Naive thymus-derived CD4-positive, alpha-beta T cell (primary cell): Measurements from ENCODE around the gene CLCNKB. TPM values are rescaled to one million over a fixed set of nuclear protein-coding genes. Genes with fewer than 3 reads are reported as not detected.
"Not testable (repeated sequence)": the region's sequence is repeated elsewhere in the genome, so short reads cannot be mapped to it uniquely, and the experiment has no call there.

ENCODE experiments used
- ATAC-seq: fragments of 150-1000 bp; cut with Tn5 transposase; 2 replicates; pipeline ENCODE4 v1.10.0; 2021; ENCODE audit warnings: mild to moderate bottlenecking, moderate library complexity
- CTCF ChIA-PET: fragments of 350-600 bp; sonication (Branson Sonifier 250); formaldehyde crosslinking; loops from one replicate; lab custom pipeline; 2021; ENCODE audit warnings: antibody characterized with exemption; lab: Charles Lee
- POLR2A ChIA-PET: fragments of 350-600 bp; sonication (Branson Sonifier 250); formaldehyde crosslinking; loops from one replicate; lab custom pipeline; 2021; ENCODE audit warnings: antibody characterized with exemption, inconsistent platforms; lab: Charles Lee
- DNase-seq, 9 donors: peaks; one replicate each; pipeline versions ENCODE4 v3.0.0 to v3.0.0-alpha.2; 2020 to 2022; ENCODE audit warnings: mixed read lengths in 1 of 9
- H3K27ac ChIP-seq: one replicate; pipeline ENCODE4 v1.7.0; 2013; ENCODE audit warnings: mild to moderate bottlenecking, low read depth, low read length, moderate library complexity
- H3K27me3 ChIP-seq, 2 donors: one replicate each; pipeline ENCODE4 v1.7.0; 2013; ENCODE audit warnings: low read length in 2 of 2, mild to moderate bottlenecking in 2 of 2, moderate library complexity in 2 of 2; ENCODE audit not compliant: control insufficient read depth in 2 of 2, insufficient read depth in 2 of 2
- H3K36me3 ChIP-seq, 3 experiments: 1 replicate in 2 of 3; 2 replicates in 1 of 3; pipeline ENCODE4 v1.7.0; 2013; ENCODE audit warnings: low read length in 3 of 3, mild to moderate bottlenecking in 3 of 3, moderate library complexity in 1 of 3; ENCODE audit not compliant: insufficient read depth in 3 of 3, control insufficient read depth in 2 of 3
- H3K4me1 ChIP-seq, 2 donors: one replicate each; pipeline ENCODE4 v1.7.0; 2013; ENCODE audit warnings: low read length in 2 of 2, mild to moderate bottlenecking in 2 of 2, moderate library complexity in 1 of 2; ENCODE audit not compliant: control insufficient read depth in 2 of 2, insufficient read depth in 2 of 2
- H3K4me3 ChIP-seq: 2 replicates; pipeline ENCODE4 v1.7.0; 2013; ENCODE audit warnings: mild to moderate bottlenecking, low read length
- H3K9me3 ChIP-seq, 3 experiments: 1 replicate in 2 of 3; 2 replicates in 1 of 3; pipeline ENCODE4 v1.7.0; 2013; ENCODE audit warnings: low read length in 3 of 3; ENCODE audit not compliant: control insufficient read depth in 2 of 3
- H3K27ac Mint-ChIP-seq, 9 donors: one replicate each; pipeline ENCODE4 v1.8.0; 2020 to 2022; ENCODE audit warnings: mixed read lengths in 9 of 9, mild to moderate bottlenecking in 8 of 9, moderate library complexity in 5 of 9, inconsistent platforms in 2 of 9
- H3K27me3 Mint-ChIP-seq, 5 donors: one replicate each; pipeline ENCODE4 v1.8.0; 2021 to 2022; ENCODE audit warnings: mixed read lengths in 5 of 5, mild to moderate bottlenecking in 1 of 5
- H3K36me3 Mint-ChIP-seq, 5 donors: one replicate each; pipeline ENCODE4 v1.8.0; 2020 to 2022; ENCODE audit warnings: mixed read lengths in 5 of 5, mild to moderate bottlenecking in 3 of 5, inconsistent platforms in 1 of 5
- H3K4me1 Mint-ChIP-seq, 7 donors: one replicate each; pipeline ENCODE4 v1.8.0; 2020 to 2022; ENCODE audit warnings: mixed read lengths in 7 of 7, mild to moderate bottlenecking in 3 of 7, inconsistent platforms in 1 of 7
- H3K4me3 Mint-ChIP-seq, 10 donors: one replicate each; pipeline ENCODE4 v1.8.0; 2020 to 2022; ENCODE audit warnings: mild to moderate bottlenecking in 10 of 10, mixed read lengths in 10 of 10, moderate library complexity in 6 of 10, inconsistent platforms in 2 of 10
- H3K9me3 Mint-ChIP-seq, 11 donors: one replicate each; pipeline ENCODE4 v1.8.0; 2020 to 2022; ENCODE audit warnings: mixed read lengths in 11 of 11, mild to moderate bottlenecking in 4 of 11, inconsistent platforms in 1 of 11, moderate library complexity in 1 of 11
- intact Hi-C, 2 donors: fragments of 100-400 bp; cut with micrococcal nuclease; formaldehyde crosslinking; loops; one replicate each; pipeline ENCODE4 v1.15.1; 2023
- polyA plus RNA-seq, 2 donors: library from polyadenylated mRNA; unstranded; fragments of 300-500 nt; fragmentation: Illumina TruSeq; gene quantifications; one replicate each; pipeline ENCODE4 v1.2.3, GENCODE V29; 2021
- total RNA-seq, 6 experiments: library from RNA in 5 of 6; stranded (reverse) in 5 of 6; gene quantifications; 1 replicate in 5 of 6; 2 replicates in 1 of 6; pipeline ENCODE4 v1.2.3 and lab custom pipeline; 2021 to 2026

Gene CLCNKB
- total and polyA plus RNA-seq, 7 experiments from 2014 or later: not detected

- H3K9me3 Mint-ChIP-seq, CTCF ChIA-PET, H3K36me3 ChIP-seq, H3K9me3 ChIP-seq, ATAC-seq, H3K4me3 Mint-ChIP-seq, H3K4me3 ChIP-seq, H3K27ac ChIP-seq, H3K27me3 ChIP-seq, DNase-seq, POLR2A ChIA-PET, H3K36me3 Mint-ChIP-seq, H3K4me1 ChIP-seq, intact Hi-C loops: not testable (repeated sequence)
- H3K27ac Mint-ChIP-seq: peak overlapping the region in 1 of 9 donors; percentile 12
- H3K27me3 Mint-ChIP-seq: peaks cover 0 to 23% (median 8%) of the 10 kb centered on the region in 5 donors
- peaks cover 6 to 28% (median 9%) of the 10 kb centered on the region in 7 donors for H3K4me1 Mint-ChIP-seq
Measured at GRCh38 chr1:16062687-16063075, 19.1 kb downstream of the CLCNKB start.

- Mint-ChIP-seq H3K4me1 (peaks cover 6 to 30% (median 9%) of the 10 kb centered on the region in 7 donors), H3K27ac (peak overlapping the region in 1 of 9 donors; percentile 67), H3K9me3 (no peaks in the 10 kb centered on the region), H3K4me3 (peak overlapping the region in 1 of 10 donors; percentile 76), H3K36me3 (no peaks in the 10 kb centered on the region), H3K27me3 (peaks cover 0 to 24% (median 8%) of the 10 kb centered on the region in 5 donors)
- Histone ChIP-seq H3K4me1 (peaks cover 0 to 4% of the 10 kb centered on the region in 2 donors), H3K36me3 (no peaks in the 10 kb centered on the region), H3K27ac (no peak overlapping the region), H3K9me3 (no peaks in the 10 kb centered on the region), H3K4me3 (no peak overlapping the region), H3K27me3 (no peaks in the 10 kb centered on the region)
- ChIA-PET CTCF (no interaction called here), POLR2A (no interaction called here)
- intact Hi-C loops: no loop called here
- ATAC-seq (no peak), DNase-seq (no peak)
Measured at GRCh38 chr1:16063226-16063829, 19.7 kb downstream of the CLCNKB start.

GRCh38 chr1:16063921-16064320, 20.3 kb downstream of the CLCNKB start:
- intact Hi-C loops: no loop called here
- H3K36me3 Mint-ChIP-seq: no peaks in the 10 kb centered on the region
- ATAC-seq: no peak
- ChIA-PET POLR2A (no interaction called here), CTCF (no interaction called here)
- Histone ChIP-seq H3K36me3 (no peaks in the 10 kb centered on the region), H3K4me1 (peaks cover 0 to 4% of the 10 kb centered on the region in 2 donors), H3K27ac (no peak overlapping the region), H3K27me3 (no peaks in the 10 kb centered on the region), H3K4me3 (no peak overlapping the region), H3K9me3 (no peaks in the 10 kb centered on the region)
- peaks cover 6 to 34% (median 9%) of the 10 kb centered on the region in 7 donors for H3K4me1 Mint-ChIP-seq
- DNase-seq: no peak
- H3K27ac Mint-ChIP-seq: peak overlapping the region in 1 of 9 donors; percentile 39
- H3K4me3 Mint-ChIP-seq: peak overlapping the region in 1 of 10 donors; percentile 76
- H3K9me3 Mint-ChIP-seq: no peaks in the 10 kb centered on the region
- H3K27me3 Mint-ChIP-seq: peaks cover 0 to 24% (median 8%) of the 10 kb centered on the region in 5 donors

GRCh38 chr1:16064536-16065268, 21.1 kb downstream of the CLCNKB start:
- Histone ChIP-seq H3K4me1 (peaks cover 0 to 4% of the 10 kb centered on the region in 2 donors), H3K9me3 (no peaks in the 10 kb centered on the region), H3K4me3 (no peak overlapping the region), H3K36me3 (no peaks in the 10 kb centered on the region), H3K27ac (no peak overlapping the region), H3K27me3 (no peaks in the 10 kb centered on the region)
- ChIA-PET POLR2A (no interaction called here), CTCF (no interaction called here)
- Mint-ChIP-seq H3K4me1 (peaks cover 6 to 36% (median 9%) of the 10 kb centered on the region in 7 donors), H3K9me3 (no peaks in the 10 kb centered on the region), H3K27me3 (peaks cover 0 to 24% (median 8%) of the 10 kb centered on the region in 5 donors), H3K36me3 (no peaks in the 10 kb centered on the region), H3K27ac (peak overlapping the region in 2 of 9 donors; percentile 34 to 83), H3K4me3 (peak overlapping the region in 1 of 10 donors; percentile 76)
- no peak for DNase-seq
- ATAC-seq: no peak
- intact Hi-C loops: no loop called here

- H3K36me3 ChIP-seq: no peaks in the 10 kb centered on the region
- Mint-ChIP-seq H3K9me3 (no peaks in the 10 kb centered on the region), H3K27ac (peak overlapping the region in 1 of 9 donors; percentile 83), H3K4me3 (peak overlapping the region in 2 of 10 donors; percentile 63 to 76), H3K36me3 (no peaks in the 10 kb centered on the region), H3K27me3 (peaks cover 0 to 28% (median 8%) of the 10 kb centered on the region in 5 donors), H3K4me1 (peaks cover 9 to 40% (median 12%) of the 10 kb centered on the region in 7 donors)
- peaks cover 0 to 9% of the 10 kb centered on the region in 2 donors for H3K4me1 ChIP-seq
- H3K27ac ChIP-seq: no peak overlapping the region
- POLR2A ChIA-PET: no interaction called here
- no peaks in the 10 kb centered on the region for H3K9me3 ChIP-seq
- H3K27me3 ChIP-seq: no peaks in the 10 kb centered on the region
- DNase-seq (no peak), ATAC-seq (no peak)
- intact Hi-C loops: no loop called here
- H3K4me3 ChIP-seq: no peak overlapping the region
- CTCF ChIA-PET: no interaction called here
Measured at GRCh38 chr1:16065269-16065576, 21.6 kb downstream of the CLCNKB start.

- no peaks in the 10 kb centered on the region for H3K9me3 Mint-ChIP-seq
- peaks cover 0 to 17% of the 10 kb centered on the region in 2 donors for H3K4me1 ChIP-seq
- peaks cover 11 to 49% (median 13%) of the 10 kb centered on the region in 7 donors for H3K4me1 Mint-ChIP-seq
- H3K4me3 ChIP-seq: no peak overlapping the region
- CTCF ChIA-PET: interaction anchor here (0.5 to 0.7 kb wide), 2 partner anchors 92 to 181 kb away, joined by 3 read pairs; no protein-coding TSS in a partner anchor
- POLR2A ChIA-PET: no interaction called here
- H3K27me3 Mint-ChIP-seq: peaks cover 0 to 30% (median 8%) of the 10 kb centered on the region in 5 donors
- no peaks in the 10 kb centered on the region for H3K36me3 Mint-ChIP-seq
- H3K4me3 Mint-ChIP-seq: no peak overlapping the region
- H3K27ac Mint-ChIP-seq: no peak overlapping the region
- H3K36me3 ChIP-seq: no peaks in the 10 kb centered on the region
- H3K27ac ChIP-seq: no peak overlapping the region
- H3K27me3 ChIP-seq: no peaks in the 10 kb centered on the region
- ATAC-seq (no peak), DNase-seq (no peak)
- intact Hi-C loops: no loop called here
- no peaks in the 10 kb centered on the region for H3K9me3 ChIP-seq
Measured at GRCh38 chr1:16066245-16066644, 22.7 kb downstream of the CLCNKB start.
